HepG2 (cell line): ENCODE results near the gene BOLL. TPM values are rescaled to one million over a fixed set of nuclear protein-coding genes. Genes with fewer than 3 reads are reported as not detected.

Experiments
- CBX5 ChIP-seq: sonication (generic); formaldehyde crosslinking; IDR thresholded peaks from 2 replicates; pipeline ENCODE4 v1.4.0; 2020; ENCODE audit warnings: missing genetic modification reagents, borderline replicate concordance
- FOXA3 ChIP-seq: IDR thresholded peaks from 2 replicates; pipeline ENCODE4 v1.6.1; 2016; ENCODE audit warnings: missing genetic modification reagents, missing compliant biosample characterization
- RFXANK ChIP-seq: IDR thresholded peaks from 2 replicates; pipeline ENCODE4 v1.6.1; 2016
- SRSF4 ChIP-seq: fragments of 200-400 bp; formaldehyde crosslinking; IDR thresholded peaks from one replicate; pipeline ENCODE4 v1.6.1; 2018; ENCODE audit warnings: mild to moderate bottlenecking, low read depth, low read length, moderate library complexity; ENCODE audit not compliant: poor library complexity, severe bottlenecking
- ZNF17 ChIP-seq: sonication (generic); formaldehyde crosslinking; IDR thresholded peaks from 2 replicates; pipeline ENCODE4 v1.5.0; 2020; ENCODE audit warnings: mild to moderate bottlenecking, missing genetic modification reagents
- ZNF431 ChIP-seq: sonication (generic); formaldehyde crosslinking; IDR thresholded peaks from 2 replicates; pipeline ENCODE4 v1.9.0; 2022; ENCODE audit warnings: missing genetic modification reagents, low read depth, mild to moderate bottlenecking, borderline replicate concordance
- ZNF552 ChIP-seq: sonication (generic); formaldehyde crosslinking; IDR thresholded peaks from 2 replicates; pipeline ENCODE4 v1.9.0; 2022; ENCODE audit warnings: missing genetic modification reagents, mild to moderate bottlenecking, borderline replicate concordance
- ZNF660 ChIP-seq: sonication (generic); formaldehyde crosslinking; IDR thresholded peaks from 2 replicates; pipeline ENCODE4 v1.5.1; 2020; ENCODE audit warnings: mild to moderate bottlenecking, low read depth, missing genetic modification reagents, borderline replicate concordance
- ZSCAN31 ChIP-seq: sonication (generic); formaldehyde crosslinking; IDR thresholded peaks from 2 replicates; pipeline ENCODE4 v1.5.0; 2020; ENCODE audit warnings: low read depth, mild to moderate bottlenecking, missing genetic modification reagents
- polyA plus RNA-seq, 8 experiments: library from polyadenylated mRNA; depleted of rRNA in 3 of 8; stranded (reverse) in 7 of 8; unstranded in 1 of 8; fragments of >200 nt; fragmentation: Illumina TruSeq in 4 of 8; extraction: Trizol in 4 of 8; gene quantifications; 2 replicates each; pipeline versions ENCODE4 v1.2.1 to v1.2.3, GENCODE V29; 2011 to 2016; ENCODE audit warnings: low read depth in 4 of 8, missing spikeins in 1 of 8, mixed read lengths in 1 of 8; ENCODE audit not compliant: insufficient read depth in 1 of 8
- total RNA-seq, 5 experiments: library from RNA; depleted of rRNA; stranded (reverse); fragments of >200 nt; fragmentation: Illumina TruSeq; extraction: Trizol; gene quantifications; 2 replicates each; pipeline ENCODE4 v1.2.3, GENCODE V29; 2016; ENCODE audit warnings: low read depth in 1 of 5
- TF ChIP-seq, protein P1 (sequence below): IDR thresholded peaks from 2 replicates; pipeline ENCODE4 v1.4.0; 2020; ENCODE audit warnings: mild to moderate bottlenecking, missing genetic modification reagents
- TF ChIP-seq, protein P2 (sequence below): sonication (generic); formaldehyde crosslinking; IDR thresholded peaks from 2 replicates; pipeline ENCODE4 v1.4.0; 2020; ENCODE audit warnings: missing genetic modification reagents
- TF ChIP-seq, protein P3 (sequence below): sonication (generic); formaldehyde crosslinking; IDR thresholded peaks from 2 replicates; pipeline ENCODE4 v1.5.1; 2020; ENCODE audit warnings: missing genetic modification reagents, mild to moderate bottlenecking, borderline replicate concordance
- TF ChIP-seq, protein P4 (sequence below): sonication (generic); formaldehyde crosslinking; IDR thresholded peaks from 2 replicates; pipeline ENCODE4 v1.8.1; 2023; ENCODE audit warnings: missing genetic modification reagents, mild to moderate bottlenecking, borderline replicate concordance
- TF ChIP-seq, protein P5 (sequence below): IDR thresholded peaks from 2 replicates; pipeline ENCODE4 v1.6.1; 2018; ENCODE audit warnings: missing genetic modification reagents, mild to moderate bottlenecking, missing compliant biosample characterization
- TF ChIP-seq, protein P6 (sequence below): sonication (generic); formaldehyde crosslinking; IDR thresholded peaks from 2 replicates; pipeline ENCODE4 v1.9.0; 2022; ENCODE audit warnings: low read depth, missing genetic modification reagents

The BOLL gene
- total and polyA plus RNA-seq, 2 of the 13 experiments (the other 11 are each of a cell fraction or from before 2014, with no cell fraction given) = not detected

DNA sequence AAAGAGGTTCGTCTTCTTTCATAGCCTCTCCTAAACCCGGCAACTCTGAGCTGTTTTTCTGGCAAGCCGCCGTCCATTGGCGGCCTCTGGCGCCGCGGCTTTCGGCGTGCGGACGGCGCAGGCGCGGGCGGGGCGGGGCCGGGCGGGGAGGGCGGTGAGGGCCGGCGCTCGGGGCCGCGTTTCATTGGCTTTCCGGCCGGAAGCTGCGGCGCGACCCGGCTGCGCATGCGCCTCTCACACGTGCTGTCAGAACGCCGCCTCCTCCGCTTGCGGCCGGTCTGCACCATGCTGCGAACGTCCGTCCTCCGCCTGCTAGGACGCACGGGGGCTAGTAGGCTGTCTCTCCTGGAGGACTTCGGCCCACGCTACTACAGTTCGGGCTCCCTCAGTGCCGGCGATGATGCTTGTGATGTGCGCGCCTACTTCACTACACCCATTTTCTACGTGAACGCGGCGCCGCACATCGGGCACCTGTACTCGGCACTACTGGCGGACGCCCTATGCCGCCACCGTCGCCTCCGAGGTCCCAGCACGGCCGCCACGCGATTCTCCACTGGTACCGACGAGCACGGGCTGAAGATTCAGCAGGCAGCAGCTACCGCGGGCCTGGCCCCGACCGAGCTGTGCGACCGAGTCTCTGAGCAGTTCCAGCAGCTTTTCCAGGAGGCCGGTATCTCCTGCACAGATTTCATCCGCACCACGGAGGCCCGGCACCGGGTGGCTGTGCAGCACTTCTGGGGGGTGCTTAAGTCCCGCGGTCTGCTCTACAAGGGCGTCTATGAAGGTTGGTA, 79.8 kb downstream of the BOLL start, which contains the start of gene MARS2 (continued):
- TF ChIP-seq ZNF660 (CRISPR knock-in tag) (no peak), ZNF17 (no peak), ZNF552 (CRISPR knock-in tag) (no peak; the same call in 1 of the 2 replicates), CBX5 (CRISPR knock-in tag) (0 out of 2 replicates have a peak, but pooled peaks have one; percentile 67), ZNF431 (CRISPR knock-in tag) (no peak), SRSF4 (no peak), FOXA3 (peak; percentile 63), ZSCAN31 (peak; percentile 40; the same call in 1 of the 2 replicates), RFXANK (no peak)
- TF ChIP-seq, protein P1, sequence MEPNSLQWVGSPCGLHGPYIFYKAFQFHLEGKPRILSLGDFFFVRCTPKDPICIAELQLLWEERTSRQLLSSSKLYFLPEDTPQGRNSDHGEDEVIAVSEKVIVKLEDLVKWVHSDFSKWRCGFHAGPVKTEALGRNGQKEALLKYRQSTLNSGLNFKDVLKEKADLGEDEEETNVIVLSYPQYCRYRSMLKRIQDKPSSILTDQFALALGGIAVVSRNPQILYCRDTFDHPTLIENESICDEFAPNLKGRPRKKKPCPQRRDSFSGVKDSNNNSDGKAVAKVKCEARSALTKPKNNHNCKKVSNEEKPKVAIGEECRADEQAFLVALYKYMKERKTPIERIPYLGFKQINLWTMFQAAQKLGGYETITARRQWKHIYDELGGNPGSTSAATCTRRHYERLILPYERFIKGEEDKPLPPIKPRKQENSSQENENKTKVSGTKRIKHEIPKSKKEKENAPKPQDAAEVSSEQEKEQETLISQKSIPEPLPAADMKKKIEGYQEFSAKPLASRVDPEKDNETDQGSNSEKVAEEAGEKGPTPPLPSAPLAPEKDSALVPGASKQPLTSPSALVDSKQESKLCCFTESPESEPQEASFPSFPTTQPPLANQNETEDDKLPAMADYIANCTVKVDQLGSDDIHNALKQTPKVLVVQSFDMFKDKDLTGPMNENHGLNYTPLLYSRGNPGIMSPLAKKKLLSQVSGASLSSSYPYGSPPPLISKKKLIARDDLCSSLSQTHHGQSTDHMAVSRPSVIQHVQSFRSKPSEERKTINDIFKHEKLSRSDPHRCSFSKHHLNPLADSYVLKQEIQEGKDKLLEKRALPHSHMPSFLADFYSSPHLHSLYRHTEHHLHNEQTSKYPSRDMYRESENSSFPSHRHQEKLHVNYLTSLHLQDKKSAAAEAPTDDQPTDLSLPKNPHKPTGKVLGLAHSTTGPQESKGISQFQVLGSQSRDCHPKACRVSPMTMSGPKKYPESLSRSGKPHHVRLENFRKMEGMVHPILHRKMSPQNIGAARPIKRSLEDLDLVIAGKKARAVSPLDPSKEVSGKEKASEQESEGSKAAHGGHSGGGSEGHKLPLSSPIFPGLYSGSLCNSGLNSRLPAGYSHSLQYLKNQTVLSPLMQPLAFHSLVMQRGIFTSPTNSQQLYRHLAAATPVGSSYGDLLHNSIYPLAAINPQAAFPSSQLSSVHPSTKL = peak; percentile 21; the same call in 1 of the 2 replicates
- TF ChIP-seq, protein P2, sequence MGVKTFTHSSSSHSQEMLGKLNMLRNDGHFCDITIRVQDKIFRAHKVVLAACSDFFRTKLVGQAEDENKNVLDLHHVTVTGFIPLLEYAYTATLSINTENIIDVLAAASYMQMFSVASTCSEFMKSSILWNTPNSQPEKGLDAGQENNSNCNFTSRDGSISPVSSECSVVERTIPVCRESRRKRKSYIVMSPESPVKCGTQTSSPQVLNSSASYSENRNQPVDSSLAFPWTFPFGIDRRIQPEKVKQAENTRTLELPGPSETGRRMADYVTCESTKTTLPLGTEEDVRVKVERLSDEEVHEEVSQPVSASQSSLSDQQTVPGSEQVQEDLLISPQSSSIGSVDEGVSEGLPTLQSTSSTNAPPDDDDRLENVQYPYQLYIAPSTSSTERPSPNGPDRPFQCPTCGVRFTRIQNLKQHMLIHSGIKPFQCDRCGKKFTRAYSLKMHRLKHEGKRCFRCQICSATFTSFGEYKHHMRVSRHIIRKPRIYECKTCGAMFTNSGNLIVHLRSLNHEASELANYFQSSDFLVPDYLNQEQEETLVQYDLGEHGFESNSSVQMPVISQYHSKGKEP = peak; percentile 83
- TF ChIP-seq, protein P3, sequence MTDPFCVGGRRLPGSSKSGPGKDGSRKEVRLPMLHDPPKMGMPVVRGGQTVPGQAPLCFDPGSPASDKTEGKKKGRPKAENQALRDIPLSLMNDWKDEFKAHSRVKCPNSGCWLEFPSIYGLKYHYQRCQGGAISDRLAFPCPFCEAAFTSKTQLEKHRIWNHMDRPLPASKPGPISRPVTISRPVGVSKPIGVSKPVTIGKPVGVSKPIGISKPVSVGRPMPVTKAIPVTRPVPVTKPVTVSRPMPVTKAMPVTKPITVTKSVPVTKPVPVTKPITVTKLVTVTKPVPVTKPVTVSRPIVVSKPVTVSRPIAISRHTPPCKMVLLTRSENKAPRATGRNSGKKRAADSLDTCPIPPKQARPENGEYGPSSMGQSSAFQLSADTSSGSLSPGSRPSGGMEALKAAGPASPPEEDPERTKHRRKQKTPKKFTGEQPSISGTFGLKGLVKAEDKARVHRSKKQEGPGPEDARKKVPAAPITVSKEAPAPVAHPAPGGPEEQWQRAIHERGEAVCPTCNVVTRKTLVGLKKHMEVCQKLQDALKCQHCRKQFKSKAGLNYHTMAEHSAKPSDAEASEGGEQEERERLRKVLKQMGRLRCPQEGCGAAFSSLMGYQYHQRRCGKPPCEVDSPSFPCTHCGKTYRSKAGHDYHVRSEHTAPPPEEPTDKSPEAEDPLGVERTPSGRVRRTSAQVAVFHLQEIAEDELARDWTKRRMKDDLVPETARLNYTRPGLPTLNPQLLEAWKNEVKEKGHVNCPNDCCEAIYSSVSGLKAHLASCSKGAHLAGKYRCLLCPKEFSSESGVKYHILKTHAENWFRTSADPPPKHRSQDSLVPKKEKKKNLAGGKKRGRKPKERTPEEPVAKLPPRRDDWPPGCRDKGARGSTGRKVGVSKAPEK (CRISPR knock-in tag) = peak; percentile 80; the same call in 1 of the 2 replicates
- TF ChIP-seq, protein P4, sequence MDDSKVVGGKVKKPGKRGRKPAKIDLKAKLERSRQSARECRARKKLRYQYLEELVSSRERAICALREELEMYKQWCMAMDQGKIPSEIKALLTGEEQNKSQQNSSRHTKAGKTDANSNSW (CRISPR knock-in tag) = no peak; the same call in 1 of the 2 replicates
- TF ChIP-seq, protein P5, sequence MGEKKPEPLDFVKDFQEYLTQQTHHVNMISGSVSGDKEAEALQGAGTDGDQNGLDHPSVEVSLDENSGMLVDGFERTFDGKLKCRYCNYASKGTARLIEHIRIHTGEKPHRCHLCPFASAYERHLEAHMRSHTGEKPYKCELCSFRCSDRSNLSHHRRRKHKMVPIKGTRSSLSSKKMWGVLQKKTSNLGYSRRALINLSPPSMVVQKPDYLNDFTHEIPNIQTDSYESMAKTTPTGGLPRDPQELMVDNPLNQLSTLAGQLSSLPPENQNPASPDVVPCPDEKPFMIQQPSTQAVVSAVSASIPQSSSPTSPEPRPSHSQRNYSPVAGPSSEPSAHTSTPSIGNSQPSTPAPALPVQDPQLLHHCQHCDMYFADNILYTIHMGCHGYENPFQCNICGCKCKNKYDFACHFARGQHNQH (CRISPR knock-in tag) = peak; percentile 84; the same call in 1 of the 2 replicates
- TF ChIP-seq, protein P6, sequence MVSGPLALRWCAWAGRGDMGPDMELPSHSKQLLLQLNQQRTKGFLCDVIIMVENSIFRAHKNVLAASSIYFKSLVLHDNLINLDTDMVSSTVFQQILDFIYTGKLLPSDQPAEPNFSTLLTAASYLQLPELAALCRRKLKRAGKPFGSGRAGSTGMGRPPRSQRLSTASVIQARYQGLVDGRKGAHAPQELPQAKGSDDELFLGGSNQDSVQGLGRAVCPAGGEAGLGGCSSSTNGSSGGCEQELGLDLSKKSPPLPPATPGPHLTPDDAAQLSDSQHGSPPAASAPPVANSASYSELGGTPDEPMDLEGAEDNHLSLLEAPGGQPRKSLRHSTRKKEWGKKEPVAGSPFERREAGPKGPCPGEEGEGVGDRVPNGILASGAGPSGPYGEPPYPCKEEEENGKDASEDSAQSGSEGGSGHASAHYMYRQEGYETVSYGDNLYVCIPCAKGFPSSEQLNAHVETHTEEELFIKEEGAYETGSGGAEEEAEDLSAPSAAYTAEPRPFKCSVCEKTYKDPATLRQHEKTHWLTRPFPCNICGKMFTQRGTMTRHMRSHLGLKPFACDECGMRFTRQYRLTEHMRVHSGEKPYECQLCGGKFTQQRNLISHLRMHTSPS (CRISPR knock-in tag) = peak; percentile 44; the same call in 1 of the 2 replicates
